ENCODE data around the gene PLA2G4F. TPM values are rescaled to one million over a fixed set of nuclear protein-coding genes. Genes with fewer than 3 reads are reported as not detected.

PLA2G4F gene
- total RNA-seq, 1 donor from 2014 or later = 35.1 TPM

DNA sequence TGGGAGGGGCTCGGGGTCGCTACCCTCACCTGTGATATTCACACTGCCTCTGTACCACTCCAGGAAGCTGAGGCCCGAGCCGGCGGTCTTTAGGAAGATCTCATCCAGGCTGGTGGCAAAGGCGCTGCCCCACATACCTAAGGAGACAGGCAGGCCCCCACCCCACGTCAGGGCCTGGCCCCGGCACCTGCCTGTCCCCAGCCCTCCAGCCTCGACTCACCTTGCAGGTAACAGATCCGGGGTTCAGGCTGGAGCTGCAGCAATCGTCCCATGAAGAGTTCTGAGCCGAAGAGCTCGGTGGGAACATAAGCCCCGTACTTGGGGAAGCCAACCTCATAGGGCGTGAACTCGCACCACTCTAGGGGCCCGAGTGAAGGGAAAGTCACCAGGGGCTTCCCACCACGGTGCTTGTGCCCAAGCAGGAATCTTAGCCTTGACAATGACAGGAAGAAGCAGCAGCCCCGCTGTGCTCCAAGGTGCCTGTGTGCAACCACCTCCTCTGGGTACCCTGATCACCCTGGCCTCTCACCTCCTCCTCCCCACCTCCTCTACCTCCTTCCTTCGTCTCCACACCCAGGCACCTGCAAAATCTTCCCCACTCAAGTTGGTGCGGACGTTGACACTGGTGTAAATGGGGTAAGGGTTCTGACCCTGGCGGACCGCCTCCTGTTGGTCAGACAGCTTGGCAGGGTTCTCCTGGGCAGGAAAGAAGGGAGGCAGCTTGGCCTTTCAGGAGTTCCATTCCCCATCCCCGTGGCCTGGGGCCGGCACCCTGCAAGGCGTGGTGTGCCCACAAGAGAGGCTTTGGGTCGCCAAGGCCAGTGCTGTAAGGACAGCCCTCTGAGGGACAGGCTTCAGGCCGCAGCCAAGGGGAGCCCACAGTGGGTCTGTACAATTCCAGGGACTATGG, 10.6 kb downstream of the PLA2G4F start:
- Histone ChIP-seq H3K27ac (no peak overlapping the region), H3K4me3 (no peak overlapping the region), H3K4me1 (peaks cover 3% of the 10 kb centered on the region), H3K9me3 (no peaks in the 10 kb centered on the region), H3K27me3 (no peaks in the 10 kb centered on the region), H3K36me3 (no peaks in the 10 kb centered on the region)
- TF ChIP-seq, protein P1, sequence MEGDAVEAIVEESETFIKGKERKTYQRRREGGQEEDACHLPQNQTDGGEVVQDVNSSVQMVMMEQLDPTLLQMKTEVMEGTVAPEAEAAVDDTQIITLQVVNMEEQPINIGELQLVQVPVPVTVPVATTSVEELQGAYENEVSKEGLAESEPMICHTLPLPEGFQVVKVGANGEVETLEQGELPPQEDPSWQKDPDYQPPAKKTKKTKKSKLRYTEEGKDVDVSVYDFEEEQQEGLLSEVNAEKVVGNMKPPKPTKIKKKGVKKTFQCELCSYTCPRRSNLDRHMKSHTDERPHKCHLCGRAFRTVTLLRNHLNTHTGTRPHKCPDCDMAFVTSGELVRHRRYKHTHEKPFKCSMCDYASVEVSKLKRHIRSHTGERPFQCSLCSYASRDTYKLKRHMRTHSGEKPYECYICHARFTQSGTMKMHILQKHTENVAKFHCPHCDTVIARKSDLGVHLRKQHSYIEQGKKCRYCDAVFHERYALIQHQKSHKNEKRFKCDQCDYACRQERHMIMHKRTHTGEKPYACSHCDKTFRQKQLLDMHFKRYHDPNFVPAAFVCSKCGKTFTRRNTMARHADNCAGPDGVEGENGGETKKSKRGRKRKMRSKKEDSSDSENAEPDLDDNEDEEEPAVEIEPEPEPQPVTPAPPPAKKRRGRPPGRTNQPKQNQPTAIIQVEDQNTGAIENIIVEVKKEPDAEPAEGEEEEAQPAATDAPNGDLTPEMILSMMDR (IDR thresholded peaks at IDR 0.05) = no peak
- TF ChIP-seq POLR2A (IDR thresholded peaks at IDR 0.05) (no peak), POLR2AphosphoS5 (IDR thresholded peaks at IDR 0.05; ENCODE audit: insufficient read depth in 1 of 2, low read depth in 1 of 2) (no peak)
- intact Hi-C loops (cut with DNase I) = no loop called here
- DNase-seq (ENCODE audit: extremely low spot score in 2 of 2) = no peak

DNA sequence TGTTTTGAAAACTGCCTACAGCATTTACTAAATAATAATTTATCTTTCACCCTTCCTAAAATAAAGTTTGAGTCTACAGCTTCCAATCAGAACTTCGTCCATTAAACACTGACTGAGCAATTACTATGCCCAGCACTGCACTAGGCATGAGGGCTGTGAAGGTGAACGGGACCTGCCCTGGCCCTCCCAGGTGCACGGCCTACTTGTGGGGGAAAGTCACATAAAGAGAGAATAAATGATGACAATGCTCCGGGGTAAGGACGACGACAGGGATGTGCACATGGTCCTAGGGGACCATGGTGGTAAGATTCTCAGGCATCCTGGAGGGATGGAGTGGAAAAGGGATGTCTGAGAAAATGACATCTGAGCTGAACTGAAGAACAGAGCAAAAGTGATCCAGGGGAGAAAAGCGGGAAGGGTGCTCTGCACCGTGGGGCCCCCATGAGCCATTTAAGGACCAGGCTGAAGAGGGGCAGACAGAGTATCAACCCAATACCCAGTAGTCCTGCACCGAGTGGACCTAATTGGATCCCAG, 11.5 kb downstream of the PLA2G4F start:
- intact Hi-C loops (cut with DNase I) = no loop called here
- DNase-seq (ENCODE audit: extremely low spot score in 2 of 2) = no peak

DNA sequence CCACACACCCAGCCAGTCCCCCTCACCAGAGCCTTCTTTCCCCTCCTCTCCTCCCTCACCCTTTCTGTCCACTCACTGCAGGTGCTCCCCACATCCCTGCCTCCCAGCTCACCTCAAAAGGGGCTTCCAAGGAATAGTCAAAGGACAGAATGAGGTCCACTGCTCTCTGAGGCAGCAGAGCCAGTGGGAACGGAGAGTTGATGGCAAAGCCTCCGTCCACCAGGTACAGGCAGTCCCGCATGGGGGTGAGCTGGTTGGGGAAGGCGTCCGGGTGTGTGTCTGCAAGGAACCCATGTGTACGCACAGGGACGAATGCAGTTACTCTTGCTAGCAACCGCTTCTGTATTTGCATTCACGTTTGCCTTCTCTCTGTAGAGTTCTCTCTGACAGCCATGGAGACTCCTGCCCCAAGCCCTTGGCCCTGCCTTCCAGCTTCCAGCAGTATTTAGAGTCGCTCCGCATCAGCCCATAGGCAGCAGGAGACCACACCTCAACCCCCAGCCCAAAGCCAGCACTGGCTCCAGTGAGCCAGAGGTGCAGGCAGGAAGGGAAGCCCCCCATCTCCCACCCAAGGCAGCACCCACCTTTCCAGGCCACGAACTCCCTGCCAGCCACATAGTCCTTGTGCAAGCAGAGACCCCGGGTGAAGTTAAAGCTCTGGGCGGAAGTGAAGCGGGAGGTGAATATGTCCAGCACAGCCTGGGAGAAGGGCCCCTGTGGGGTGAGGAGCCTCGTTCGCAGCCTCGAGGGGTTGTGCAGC, 12.4 kb downstream of the PLA2G4F start:
- TF ChIP-seq POLR2A (IDR thresholded peaks at IDR 0.05) = no peak
- TF ChIP-seq, protein P1 (IDR thresholded peaks at IDR 0.05) = no peak
- TF ChIP-seq POLR2AphosphoS5 (IDR thresholded peaks at IDR 0.05; ENCODE audit: insufficient read depth in 1 of 2, low read depth in 1 of 2) = no peak
- Histone ChIP-seq H3K9me3 (no peaks in the 10 kb centered on the region), H3K4me1 (no peaks in the 10 kb centered on the region), H3K36me3 (no peaks in the 10 kb centered on the region), H3K27ac (no peak overlapping the region), H3K27me3 (no peaks in the 10 kb centered on the region), H3K4me3 (no peak overlapping the region)
- no peak for DNase-seq (ENCODE audit: extremely low spot score in 2 of 2)
- intact Hi-C loops (cut with DNase I) = no loop called here

More for the DNA sequence above, 11.5 kb downstream of the PLA2G4F start:
- no peaks in the 10 kb centered on the region for H3K27me3 ChIP-seq
- no peak overlapping the region for H3K4me3 ChIP-seq
- no peaks in the 10 kb centered on the region for H3K4me1 ChIP-seq
- TF ChIP-seq POLR2A (IDR thresholded peaks at IDR 0.05) (no peak), POLR2AphosphoS5 (IDR thresholded peaks at IDR 0.05; ENCODE audit: insufficient read depth in 1 of 2, low read depth in 1 of 2) (no peak)
- TF ChIP-seq, protein P1 (IDR thresholded peaks at IDR 0.05) = no peak
- H3K27ac ChIP-seq = no peak overlapping the region
- H3K36me3 ChIP-seq = no peaks in the 10 kb centered on the region
- no peaks in the 10 kb centered on the region for H3K9me3 ChIP-seq

DNA sequence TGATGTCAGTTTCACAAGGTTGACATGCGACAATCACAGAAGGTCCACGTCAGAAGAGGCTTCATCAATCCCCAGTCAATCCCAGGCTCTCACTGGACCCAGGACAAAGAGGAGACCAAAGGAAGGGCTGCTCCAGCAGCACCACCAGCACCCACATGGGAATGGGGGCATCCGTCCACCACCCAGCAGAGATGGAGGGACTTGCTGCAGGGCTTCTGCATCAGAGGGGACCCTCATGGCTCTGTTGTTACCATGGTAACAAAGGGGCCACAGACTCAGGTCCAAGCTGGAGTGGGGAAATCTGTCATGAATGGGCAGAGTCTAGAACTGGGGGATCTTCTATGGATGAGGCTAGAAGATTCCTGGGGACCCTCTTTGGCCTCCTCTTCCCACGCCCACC, 13.1 kb downstream of the PLA2G4F start:
- Histone ChIP-seq H3K9me3 (no peaks in the 10 kb centered on the region), H3K36me3 (no peaks in the 10 kb centered on the region), H3K27ac (no peak overlapping the region), H3K4me3 (no peak overlapping the region), H3K4me1 (no peaks in the 10 kb centered on the region), H3K27me3 (no peaks in the 10 kb centered on the region)
- TF ChIP-seq, protein P1 (IDR thresholded peaks at IDR 0.05) = no peak
- TF ChIP-seq POLR2AphosphoS5 (IDR thresholded peaks at IDR 0.05; ENCODE audit: insufficient read depth in 1 of 2, low read depth in 1 of 2) = no peak
- TF ChIP-seq POLR2A (IDR thresholded peaks at IDR 0.05) = no peak
- intact Hi-C loops (cut with DNase I) = no loop called here
- DNase-seq (ENCODE audit: extremely low spot score in 2 of 2) = no peak
